ENCODE data around the gene UBE2V1.

DNA sequence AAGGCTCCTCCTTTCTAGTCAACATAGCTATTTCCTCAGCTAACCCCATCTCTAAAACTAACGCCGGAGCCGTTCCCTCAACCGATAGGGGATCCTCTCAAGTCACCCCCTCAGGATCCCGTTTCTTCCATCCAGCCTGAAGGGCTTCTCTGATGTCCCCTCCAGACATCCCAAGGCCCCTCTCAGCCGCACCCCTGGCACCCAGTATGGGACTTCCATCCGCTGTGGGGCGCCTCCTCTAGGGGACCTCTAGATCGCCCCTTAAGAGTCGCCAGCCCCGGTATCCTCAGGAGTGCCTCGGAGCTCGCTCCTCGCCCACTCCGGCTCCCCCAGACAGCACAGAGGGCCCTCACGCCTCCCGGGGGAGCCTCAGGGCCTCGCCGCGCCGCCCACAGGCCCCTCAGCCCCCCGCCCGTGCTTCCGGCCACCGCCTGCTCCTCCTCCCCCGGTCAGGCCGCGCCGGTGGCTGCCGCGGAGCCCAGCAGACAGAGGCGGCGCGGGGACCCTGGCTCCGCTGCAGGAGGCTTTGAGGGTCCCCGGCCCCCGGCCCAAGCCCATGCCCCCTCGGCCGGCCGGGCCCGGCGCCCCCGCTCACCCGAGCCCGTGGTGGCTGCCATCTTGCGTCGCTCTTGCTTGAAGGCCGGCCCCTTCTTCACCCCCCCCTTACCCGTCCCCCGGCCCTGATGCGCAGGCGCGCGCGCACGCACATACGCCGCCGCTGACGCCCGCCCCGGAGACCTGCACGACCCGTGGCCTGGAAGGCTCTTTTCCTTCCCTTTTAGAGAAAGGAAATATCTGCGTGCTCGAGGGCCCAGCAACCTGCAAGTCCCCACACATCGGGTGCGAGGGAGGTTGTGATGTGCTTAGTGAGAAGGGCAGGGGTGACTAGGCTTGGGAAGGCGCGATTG lies at the start of gene UBE2V1:
- TF ChIP-seq EP300 (IDR thresholded peaks at IDR 0.05; ENCODE audit: borderline replicate concordance in 1 of 2, low read depth in 1 of 2, low read length in 1 of 2) (no peak; a peak in 1 of 4 replicates), GABPA (IDR thresholded peaks at IDR 0.05; ENCODE audit: low read depth) (no peak; the same call in 1 of the 2 replicates), SMC3 (IDR thresholded peaks at IDR 0.05; ENCODE audit: low read depth, low read length) (0 out of 2 replicates have a peak, but pooled peaks have one; percentile 7), SIN3A (IDR thresholded peaks at IDR 0.05; ENCODE audit: borderline replicate concordance, low read depth, low read length) (0 out of 2 replicates have a peak, but pooled peaks have one; percentile 19), RFX5 (IDR thresholded peaks at IDR 0.05; ENCODE audit: low read length) (no peak), FOXJ3 (CRISPR knock-in tag; IDR thresholded peaks at IDR 0.05) (no peak), MEF2A (IDR thresholded peaks at IDR 0.05; ENCODE audit: borderline replicate concordance, low read depth) (no peak), USF1 (IDR thresholded peaks at IDR 0.05; ENCODE audit: borderline replicate concordance, low read depth) (no peak), RXRA (IDR thresholded peaks at IDR 0.05; ENCODE audit: borderline replicate concordance, low read depth) (no peak), RAD21 (IDR thresholded peaks at IDR 0.05; ENCODE audit: low read length) (no peak)
- TF ChIP-seq, protein P1, sequence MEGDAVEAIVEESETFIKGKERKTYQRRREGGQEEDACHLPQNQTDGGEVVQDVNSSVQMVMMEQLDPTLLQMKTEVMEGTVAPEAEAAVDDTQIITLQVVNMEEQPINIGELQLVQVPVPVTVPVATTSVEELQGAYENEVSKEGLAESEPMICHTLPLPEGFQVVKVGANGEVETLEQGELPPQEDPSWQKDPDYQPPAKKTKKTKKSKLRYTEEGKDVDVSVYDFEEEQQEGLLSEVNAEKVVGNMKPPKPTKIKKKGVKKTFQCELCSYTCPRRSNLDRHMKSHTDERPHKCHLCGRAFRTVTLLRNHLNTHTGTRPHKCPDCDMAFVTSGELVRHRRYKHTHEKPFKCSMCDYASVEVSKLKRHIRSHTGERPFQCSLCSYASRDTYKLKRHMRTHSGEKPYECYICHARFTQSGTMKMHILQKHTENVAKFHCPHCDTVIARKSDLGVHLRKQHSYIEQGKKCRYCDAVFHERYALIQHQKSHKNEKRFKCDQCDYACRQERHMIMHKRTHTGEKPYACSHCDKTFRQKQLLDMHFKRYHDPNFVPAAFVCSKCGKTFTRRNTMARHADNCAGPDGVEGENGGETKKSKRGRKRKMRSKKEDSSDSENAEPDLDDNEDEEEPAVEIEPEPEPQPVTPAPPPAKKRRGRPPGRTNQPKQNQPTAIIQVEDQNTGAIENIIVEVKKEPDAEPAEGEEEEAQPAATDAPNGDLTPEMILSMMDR (IDR thresholded peaks at IDR 0.05): peak; percentile 56

Data from SK-N-SH (cell line).